Measurements from ENCODE around the gene SLC35F4.

- TF ChIP-seq CTCF (optimal IDR thresholded peaks at IDR 0.05 in 1 of 3, IDR thresholded peaks at IDR 0.05 in 1 of 3, conservative IDR thresholded peaks at IDR 0.05 in 1 of 3; ENCODE audit: extremely low read depth in 1 of 3, insufficient read depth in 2 of 3, low read length in 3 of 3) (no peak), EZH2 (IDR thresholded peaks at IDR 0.05; ENCODE audit: low read length) (no peak)
Measured at GRCh38 chr14:57746563-57746962, 119.3 kb downstream of the SLC35F4 start.
